Right atrium auricular region (tissue), 2 donors: ENCODE results near the gene TGM4. TPM values are rescaled to one million over a fixed set of nuclear protein-coding genes. Genes with fewer than 3 reads are reported as not detected.
"Not testable (repeated sequence)": the region's sequence is repeated elsewhere in the genome, so short reads cannot be mapped to it uniquely, and the experiment has no call there.

Source experiments
- DNase-seq: peaks from one replicate; pipeline ENCODE4 v3.0.0-alpha.2; 2019; ENCODE audit warnings: low spot score
- H3K27ac ChIP-seq, 2 donors: fragments of 200-600 bp; sonication (generic); 1 replicate in 1 of 2; 2 replicates in 1 of 2; pipeline ENCODE4 v1.5.1; 2016 to 2019
- H3K27me3 ChIP-seq, 2 donors: fragments of 200-600 bp; sonication (generic); one replicate each; pipeline versions ENCODE4 v1.5.1 to v1.6.0; 2017 to 2019
- H3K36me3 ChIP-seq: fragments of 200-600 bp; sonication (generic); one replicate; pipeline ENCODE4 v1.5.1; 2016
- H3K4me1 ChIP-seq, 2 donors: fragments of 200-600 bp; sonication (generic); one replicate each; pipeline versions ENCODE4 v1.5.1 to v1.6.0; 2017 to 2019
- H3K4me3 ChIP-seq, 2 donors: fragments of 200-600 bp; sonication (generic); 1 replicate in 1 of 2; 2 replicates in 1 of 2; pipeline ENCODE4 v1.5.1; 2017 to 2019; ENCODE audit warnings: mild to moderate bottlenecking in 1 of 2, moderate library complexity in 1 of 2
- H3K9me3 ChIP-seq, 2 donors: fragments of 200-600 bp; sonication (generic); one replicate each; pipeline ENCODE4 v1.5.1; 2019
- total RNA-seq, 2 donors: library from RNA; depleted of rRNA; stranded (reverse); fragments of >200 nt; gene quantifications; one replicate each; pipeline ENCODE4 v1.1.0, GENCODE V29; 2016
- TF ChIP-seq, protein P1 (sequence below), 2 donors: fragments of 200-600 bp; sonication (generic); IDR thresholded peaks; one replicate each; pipeline ENCODE4 v1.5.1; 2019; ENCODE audit warnings: antibody characterized with exemption in 2 of 2

Gene TGM4
- total RNA-seq, 2 donors from 2014 or later = not detected

GRCh38 chr3:44932986-44933944, 58.9 kb downstream of the TGM4 start:
- no peaks in the 10 kb centered on the region for H3K27me3 ChIP-seq
- no peak overlapping the region for H3K27ac ChIP-seq
- no peaks in the 10 kb centered on the region for H3K4me1 ChIP-seq
- peaks cover 57% of the 10 kb centered on the region for H3K36me3 ChIP-seq
- no peaks in the 10 kb centered on the region for H3K9me3 ChIP-seq
- no peak overlapping the region for H3K4me3 ChIP-seq
- TF ChIP-seq, protein P1, sequence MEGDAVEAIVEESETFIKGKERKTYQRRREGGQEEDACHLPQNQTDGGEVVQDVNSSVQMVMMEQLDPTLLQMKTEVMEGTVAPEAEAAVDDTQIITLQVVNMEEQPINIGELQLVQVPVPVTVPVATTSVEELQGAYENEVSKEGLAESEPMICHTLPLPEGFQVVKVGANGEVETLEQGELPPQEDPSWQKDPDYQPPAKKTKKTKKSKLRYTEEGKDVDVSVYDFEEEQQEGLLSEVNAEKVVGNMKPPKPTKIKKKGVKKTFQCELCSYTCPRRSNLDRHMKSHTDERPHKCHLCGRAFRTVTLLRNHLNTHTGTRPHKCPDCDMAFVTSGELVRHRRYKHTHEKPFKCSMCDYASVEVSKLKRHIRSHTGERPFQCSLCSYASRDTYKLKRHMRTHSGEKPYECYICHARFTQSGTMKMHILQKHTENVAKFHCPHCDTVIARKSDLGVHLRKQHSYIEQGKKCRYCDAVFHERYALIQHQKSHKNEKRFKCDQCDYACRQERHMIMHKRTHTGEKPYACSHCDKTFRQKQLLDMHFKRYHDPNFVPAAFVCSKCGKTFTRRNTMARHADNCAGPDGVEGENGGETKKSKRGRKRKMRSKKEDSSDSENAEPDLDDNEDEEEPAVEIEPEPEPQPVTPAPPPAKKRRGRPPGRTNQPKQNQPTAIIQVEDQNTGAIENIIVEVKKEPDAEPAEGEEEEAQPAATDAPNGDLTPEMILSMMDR (IDR thresholded peaks at IDR 0.05) = no peak
- DNase-seq = no peak

- Histone ChIP-seq H3K4me1 (peaks cover 0 to 15% of the 10 kb centered on the region in 2 donors), H3K36me3 (peaks cover 53% of the 10 kb centered on the region), H3K9me3 (no peaks in the 10 kb centered on the region), H3K27me3 (no peaks in the 10 kb centered on the region), H3K4me3 (no peak overlapping the region), H3K27ac (no peak overlapping the region)
- TF ChIP-seq, protein P1 (IDR thresholded peaks at IDR 0.05) = no peak
- no peak for DNase-seq
Observed at GRCh38 chr3:44939581-44940036, 65.2 kb downstream of the TGM4 start.

- DNase-seq = no peak
- peaks cover 56% of the 10 kb centered on the region for H3K36me3 ChIP-seq
- TF ChIP-seq, protein P1 (IDR thresholded peaks at IDR 0.05) = no peak
- H3K4me1 ChIP-seq = peaks cover 0 to 15% of the 10 kb centered on the region in 2 donors
- no peaks in the 10 kb centered on the region for H3K9me3 ChIP-seq
- H3K27ac ChIP-seq = no peak overlapping the region
- no peaks in the 10 kb centered on the region for H3K27me3 ChIP-seq
- H3K4me3 ChIP-seq = no peak overlapping the region
Observed at GRCh38 chr3:44942202-44942921, 68.0 kb downstream of the TGM4 start.

GRCh38 chr3:44948239-44948638, 73.8 kb downstream of the TGM4 start:
- H3K4me1 ChIP-seq = no peaks in the 10 kb centered on the region
- no peaks in the 10 kb centered on the region for H3K9me3 ChIP-seq
- H3K27me3 ChIP-seq = no peaks in the 10 kb centered on the region
- peaks cover 18% of the 10 kb centered on the region for H3K36me3 ChIP-seq
- DNase-seq = no peak
- H3K27ac ChIP-seq = no peak overlapping the region
- H3K4me3 ChIP-seq = no peak overlapping the region
- TF ChIP-seq, protein P1 (IDR thresholded peaks at IDR 0.05) = no peak

DNA sequence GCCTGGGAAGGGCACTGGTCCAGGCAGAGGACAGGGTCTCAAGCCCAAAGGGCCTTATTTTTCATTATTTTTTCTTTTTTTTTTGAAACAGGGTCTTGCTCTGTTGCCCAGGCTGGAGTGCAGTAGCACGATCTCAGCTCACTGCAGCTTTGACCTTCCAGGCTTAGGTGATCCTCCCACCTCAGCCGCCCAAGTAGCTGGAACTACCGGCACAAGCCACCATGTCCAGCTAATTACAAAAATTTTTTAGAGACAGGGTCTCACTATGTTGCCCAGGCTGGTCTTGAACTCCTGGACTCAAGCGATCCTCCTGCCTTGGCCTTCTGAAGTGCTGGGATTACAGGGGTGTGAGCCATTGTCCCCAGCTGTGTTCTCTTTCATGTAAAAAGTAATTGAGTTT, 75.4 kb downstream of the TGM4 start:
- not testable (repeated sequence) for H3K4me3 ChIP-seq, DNase-seq, H3K27me3 ChIP-seq, H3K27ac ChIP-seq, H3K9me3 ChIP-seq, H3K4me1 ChIP-seq, H3K36me3 ChIP-seq

DNA sequence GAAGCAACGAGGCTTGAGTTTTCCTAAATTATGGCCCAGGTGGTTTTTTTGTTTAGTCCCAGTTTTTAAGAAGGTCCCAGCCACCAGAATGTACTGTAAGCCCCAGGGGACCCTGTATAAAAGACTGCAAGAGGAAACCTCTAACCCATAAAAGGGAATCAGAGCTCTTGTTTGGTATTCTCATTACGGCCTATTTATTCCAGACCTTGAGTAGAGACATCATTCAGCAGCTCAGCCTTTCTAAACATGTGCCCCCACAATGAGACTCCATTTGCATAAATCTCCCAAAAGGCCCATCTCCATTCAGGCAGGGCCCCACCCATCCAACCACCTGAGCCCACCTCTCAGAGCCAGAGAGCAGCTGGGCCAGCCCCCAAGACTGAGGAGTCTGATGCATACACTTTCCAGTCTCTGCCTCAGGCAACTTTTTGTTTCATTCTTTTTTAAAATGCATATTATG, 75.9 kb downstream of the TGM4 start:
- peaks cover 5% of the 10 kb centered on the region for H3K36me3 ChIP-seq
- H3K4me3 ChIP-seq = no peak overlapping the region
- no peaks in the 10 kb centered on the region for H3K4me1 ChIP-seq
- TF ChIP-seq, protein P1 (IDR thresholded peaks at IDR 0.05) = no peak
- DNase-seq = no peak
- H3K27ac ChIP-seq = no peak overlapping the region
- H3K9me3 ChIP-seq = no peaks in the 10 kb centered on the region
- H3K27me3 ChIP-seq = no peaks in the 10 kb centered on the region
